ENCODE data around the gene BRD7.

- TF ChIP-seq CTCF (conservative IDR thresholded peaks at IDR 0.05) (no peak), EZH2 (IDR thresholded peaks at IDR 0.05; ENCODE audit: low read depth) (no peak)
Observed at GRCh38 chr16:50290856-50291255, 77.9 kb downstream of the BRD7 start.

All from PC-9 (cell line).